Epithelial cell of esophagus (primary cell): ENCODE results near the gene KCNMA1.

Experiments used
- DNase-seq: peaks from one replicate; pipeline ENCODE4 v3.0.0; 2010; ENCODE audit warnings: low read depth
- H3K4me3 ChIP-seq: 2 replicates; pipeline ENCODE4 v1.5.1; 2011; ENCODE audit warnings: mild to moderate bottlenecking, low read length, control low read depth
- CTCF ChIP-seq: IDR thresholded peaks from 2 replicates; pipeline ENCODE4 v1.5.1; 2011; ENCODE audit warnings: low read depth, mild to moderate bottlenecking, low read length, control low read depth, inconsistent platforms; ENCODE audit not compliant: insufficient read depth; ENCODE audit errors: missing control alignments

KCNMA1 gene

GRCh38 chr10:77068272-77068671 lies 569.3 kb downstream of the KCNMA1 start:
- no peak for TF ChIP-seq CTCF
- no peak overlapping the region for H3K4me3 ChIP-seq
- no peak for DNase-seq

- no peak for TF ChIP-seq CTCF
- no peak overlapping the region for H3K4me3 ChIP-seq
- peak; percentile 86 for DNase-seq
These were observed 575.2 kb downstream of the KCNMA1 start for GRCh38 chr10:77062381-77062780.

- no peak for TF ChIP-seq CTCF
- H3K4me3 ChIP-seq, result no peak overlapping the region
- no peak for DNase-seq
These were observed 576.7 kb downstream of the KCNMA1 start for GRCh38 chr10:77060913-77061312.

- TF ChIP-seq CTCF, result no peak
- no peak overlapping the region for H3K4me3 ChIP-seq
These were observed 581.0 kb downstream of the KCNMA1 start for GRCh38 chr10:77056650-77057049.

GRCh38 chr10:77052593-77052992 lies 585.0 kb downstream of the KCNMA1 start:
- DNase-seq, result no peak
- no peak overlapping the region for H3K4me3 ChIP-seq
- no peak for TF ChIP-seq CTCF

More at GRCh38 chr10:77056650-77057049, 581.0 kb downstream of the KCNMA1 start:
- DNase-seq, result no peak

DNA sequence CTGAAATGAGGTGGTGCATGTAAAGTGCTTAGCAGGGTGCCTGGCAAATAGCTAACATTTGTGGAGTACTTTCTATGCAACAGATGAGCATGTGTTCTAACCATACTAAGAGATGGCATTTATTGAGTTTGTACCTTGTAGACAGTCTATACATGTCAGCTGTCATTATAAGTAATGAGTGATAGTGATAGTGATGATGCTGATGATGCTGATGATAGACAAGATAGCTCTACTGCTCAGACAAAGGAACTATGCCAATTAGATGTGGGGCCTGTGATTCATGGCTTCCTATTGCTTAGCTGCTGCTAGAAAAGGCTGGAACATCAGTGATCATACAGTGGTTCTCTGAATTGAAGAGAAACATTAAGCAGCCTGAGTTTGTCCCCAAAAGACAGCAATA lies 585.8 kb downstream of the KCNMA1 start:
- H3K4me3 ChIP-seq, result no peak overlapping the region
- no peak for TF ChIP-seq CTCF
- no peak for DNase-seq

GRCh38 chr10:77049896-77050295 lies 587.7 kb downstream of the KCNMA1 start:
- peak; percentile 12 for DNase-seq

More at GRCh38 chr10:77049896-77050295, 587.7 kb downstream of the KCNMA1 start:
- no peak for TF ChIP-seq CTCF
- H3K4me3 ChIP-seq, result no peak overlapping the region
